SK-N-SH treated with all-trans-retinoic acid at 6 μM for 48 hours (cell line): ENCODE data around the gene ESPL1.

Experiments used
- ATAC-seq: fragments of 200-7000 bp; cut with Tn5 transposase; 3 replicates; pipeline ENCODE4 v1.9.1; 2020; ENCODE audit warnings: mild to moderate bottlenecking, moderate library complexity
- BACH2 ChIP-seq: fragments of 250-450 bp; sonication (Bioruptor Pico); IDR thresholded peaks from 2 replicates; pipeline ENCODE4 v1.9.0; 2021; ENCODE audit warnings: mild to moderate bottlenecking, borderline replicate concordance
- CREB5 ChIP-seq: fragments of 250-450 bp; sonication (Bioruptor Pico); IDR thresholded peaks from 2 replicates; pipeline ENCODE4 v1.5.1; 2020; ENCODE audit warnings: low read depth, mild to moderate bottlenecking, moderate library complexity
- ESRRG ChIP-seq: fragments of 250-450 bp; sonication (Bioruptor Pico); IDR thresholded peaks from 2 replicates; pipeline ENCODE4 v1.6.1; 2021; ENCODE audit warnings: mild to moderate bottlenecking
- GLIS3 ChIP-seq: fragments of 250-450 bp; sonication (Bioruptor Pico); IDR thresholded peaks from 2 replicates; pipeline ENCODE4 v1.5.0; 2020; ENCODE audit warnings: mild to moderate bottlenecking, moderate library complexity
- ISL1 ChIP-seq: fragments of 250-450 bp; sonication (Bioruptor Pico); IDR thresholded peaks from 2 replicates; pipeline ENCODE4 v2.1.2; 2022; ENCODE audit warnings: mild to moderate bottlenecking, moderate library complexity
- OSR1 ChIP-seq: fragments of 250-450 bp; sonication (Bioruptor Pico); IDR thresholded peaks from 2 replicates; pipeline ENCODE4 v1.8.0; 2022; ENCODE audit warnings: moderate library complexity, mild to moderate bottlenecking, inconsistent platforms
- PATZ1 ChIP-seq: fragments of 250-450 bp; sonication (Bioruptor Pico); IDR thresholded peaks from 2 replicates; pipeline ENCODE4 v1.8.0; 2020; ENCODE audit warnings: mild to moderate bottlenecking, moderate library complexity, borderline replicate concordance
- PPARA ChIP-seq: fragments of 250-450 bp; sonication (Bioruptor Pico); IDR thresholded peaks from 2 replicates; pipeline ENCODE4 v1.5.0; 2020; ENCODE audit warnings: mild to moderate bottlenecking, borderline replicate concordance
- RARB ChIP-seq: fragments of 250-450 bp; sonication (Bioruptor Pico); IDR thresholded peaks from 2 replicates; pipeline ENCODE4 v1.8.0; 2021; ENCODE audit warnings: mild to moderate bottlenecking, moderate library complexity
- SNAI2 ChIP-seq: fragments of 250-450 bp; sonication (Bioruptor Pico); IDR thresholded peaks from 2 replicates; pipeline ENCODE4 v1.5.0; 2020; ENCODE audit warnings: mild to moderate bottlenecking, moderate library complexity
- TCF4 ChIP-seq: fragments of 250-450 bp; sonication (Bioruptor Pico); IDR thresholded peaks from 2 replicates; pipeline ENCODE4 v1.8.0; 2021; ENCODE audit warnings: mild to moderate bottlenecking, moderate library complexity, borderline replicate concordance
- TOX ChIP-seq: fragments of 250-450 bp; sonication (Bioruptor Pico); IDR thresholded peaks from 2 replicates; pipeline ENCODE4 v1.8.0; 2021; ENCODE audit warnings: mild to moderate bottlenecking, moderate library complexity, borderline replicate concordance
- ZC3H10 ChIP-seq: fragments of 250-450 bp; sonication (Bioruptor Pico); IDR thresholded peaks from 2 replicates; pipeline ENCODE4 v1.5.1; 2021; ENCODE audit warnings: mild to moderate bottlenecking, moderate library complexity
- ZFP3 ChIP-seq: fragments of 250-450 bp; sonication (Bioruptor Pico); IDR thresholded peaks from 2 replicates; pipeline ENCODE4 v1.5.0; 2020; ENCODE audit warnings: mild to moderate bottlenecking, moderate library complexity
- ZFP30 ChIP-seq: fragments of 450-650 bp; formaldehyde crosslinking; IDR thresholded peaks from 2 replicates; pipeline ENCODE4 v1.5.0; 2022; ENCODE audit warnings: mild to moderate bottlenecking, moderate library complexity
- ZNF565 ChIP-seq: fragments of 450-650 bp; formaldehyde crosslinking; conservative IDR thresholded peaks from 2 replicates; pipeline ENCODE4 v1.5.0; 2020; ENCODE audit warnings: low read depth, mild to moderate bottlenecking, moderate library complexity
- ZNF70 ChIP-seq: fragments of 450-650 bp; formaldehyde crosslinking; IDR thresholded peaks from 2 replicates; pipeline ENCODE4 v1.5.0; 2020; ENCODE audit warnings: mild to moderate bottlenecking, moderate library complexity
- ZNF8 ChIP-seq: fragments of 450-650 bp; formaldehyde crosslinking; IDR thresholded peaks from 2 replicates; pipeline ENCODE4 v1.5.0; 2020; ENCODE audit warnings: mild to moderate bottlenecking, moderate library complexity
- TF ChIP-seq, protein P1 (sequence below): fragments of 250-450 bp; sonication (Bioruptor Pico); IDR thresholded peaks from 2 replicates; pipeline ENCODE4 v1.8.0; 2021; ENCODE audit warnings: low read depth, mild to moderate bottlenecking, moderate library complexity, borderline replicate concordance
- TF ChIP-seq, protein P2 (sequence below): fragments of 250-450 bp; sonication (Bioruptor Pico); IDR thresholded peaks from 2 replicates; pipeline ENCODE4 v1.5.1; 2021; ENCODE audit warnings: mild to moderate bottlenecking, moderate library complexity
- TF ChIP-seq, protein P3 (sequence below): fragments of 250-450 bp; sonication (Bioruptor Pico); IDR thresholded peaks from 2 replicates; pipeline ENCODE4 v1.5.0; 2020; ENCODE audit warnings: mild to moderate bottlenecking, moderate library complexity

ESPL1 gene

DNA sequence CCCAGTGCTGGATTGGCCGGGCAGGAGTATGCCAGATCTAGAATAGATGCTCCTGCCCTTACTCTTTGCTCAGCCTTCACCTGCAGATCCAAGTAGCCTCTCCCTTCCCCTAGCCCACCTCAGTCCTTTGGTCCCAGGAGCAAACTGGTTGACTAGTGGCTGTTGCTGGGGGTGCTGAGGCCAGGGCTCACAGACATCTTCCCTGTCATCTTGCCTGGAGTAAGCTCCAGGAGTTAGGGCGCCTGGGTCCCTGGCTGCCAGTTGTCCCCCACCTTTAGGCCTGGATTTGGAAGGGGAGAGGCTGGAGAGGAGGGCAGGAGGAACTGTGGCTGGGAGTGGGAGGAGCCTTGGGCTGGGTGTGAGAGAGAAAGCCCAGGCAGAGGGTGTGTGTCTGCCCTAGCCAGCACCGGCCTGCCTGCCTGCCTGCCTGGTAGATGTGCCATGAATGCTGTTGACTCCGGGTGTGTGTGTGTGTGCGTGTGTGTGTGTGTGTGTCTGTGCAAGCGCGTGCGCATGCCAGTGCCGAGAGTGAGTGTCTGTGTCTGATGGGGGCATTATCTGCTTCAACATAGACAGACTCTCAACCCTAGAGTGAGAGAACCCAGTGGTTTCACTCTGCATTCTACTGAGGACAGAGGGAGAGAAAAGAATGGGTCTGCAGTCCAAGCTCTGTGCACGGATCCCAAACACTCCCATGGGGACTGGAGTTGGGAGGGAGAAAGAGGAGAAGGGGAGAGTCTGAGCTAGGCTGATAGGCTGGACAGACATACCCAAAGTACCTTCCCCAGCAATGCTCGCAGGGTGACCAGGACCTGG is 35.2 kb upstream of the ESPL1 start:
- TF ChIP-seq TOX = no peak
- TF ChIP-seq ESRRG (CRISPR knock-in tag) = no peak
- no peak for TF ChIP-seq ZFP3 (CRISPR knock-in tag)
- no peak for TF ChIP-seq ZNF8 (CRISPR knock-in tag)
- no peak for TF ChIP-seq OSR1 (CRISPR knock-in tag)
- TF ChIP-seq ZFP30 = no peak
- TF ChIP-seq, protein P1, sequence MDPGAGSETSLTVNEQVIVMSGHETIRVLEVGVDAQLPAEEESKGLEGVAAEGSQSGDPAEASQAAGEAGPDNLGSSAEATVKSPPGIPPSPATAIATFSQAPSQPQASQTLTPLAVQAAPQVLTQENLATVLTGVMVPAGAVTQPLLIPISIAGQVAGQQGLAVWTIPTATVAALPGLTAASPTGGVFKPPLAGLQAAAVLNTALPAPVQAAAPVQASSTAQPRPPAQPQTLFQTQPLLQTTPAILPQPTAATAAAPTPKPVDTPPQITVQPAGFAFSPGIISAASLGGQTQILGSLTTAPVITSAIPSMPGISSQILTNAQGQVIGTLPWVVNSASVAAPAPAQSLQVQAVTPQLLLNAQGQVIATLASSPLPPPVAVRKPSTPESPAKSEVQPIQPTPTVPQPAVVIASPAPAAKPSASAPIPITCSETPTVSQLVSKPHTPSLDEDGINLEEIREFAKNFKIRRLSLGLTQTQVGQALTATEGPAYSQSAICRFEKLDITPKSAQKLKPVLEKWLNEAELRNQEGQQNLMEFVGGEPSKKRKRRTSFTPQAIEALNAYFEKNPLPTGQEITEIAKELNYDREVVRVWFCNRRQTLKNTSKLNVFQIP (CRISPR knock-in tag) = no peak
- TF ChIP-seq ZNF70 (CRISPR knock-in tag) = no peak
- ATAC-seq = peak; percentile 77

DNA sequence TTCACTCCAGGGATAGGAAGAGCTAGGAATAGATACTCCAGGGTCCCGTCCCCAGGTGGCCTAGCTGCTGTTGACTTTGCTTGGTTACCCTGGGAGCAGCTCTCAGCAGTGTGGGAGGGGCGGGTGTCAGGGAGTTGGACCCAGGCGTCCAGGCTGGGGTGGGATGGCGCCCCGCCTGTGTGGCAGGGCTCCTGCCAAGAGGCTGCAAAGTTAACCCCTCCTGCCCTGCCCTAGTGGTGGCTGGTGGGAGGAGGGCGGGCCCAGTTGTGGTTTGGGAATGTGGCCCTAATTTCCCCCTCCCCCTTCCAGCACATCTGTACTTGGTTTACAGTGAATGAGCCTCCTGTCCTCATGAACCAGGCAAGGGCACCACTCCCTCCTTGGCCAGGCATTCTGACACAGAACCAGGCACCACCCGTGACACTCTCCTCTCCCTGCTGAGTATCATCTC is 34.4 kb upstream of the ESPL1 start:
- no peak for ATAC-seq
- TF ChIP-seq ZC3H10 (no peak), RARB (CRISPR knock-in tag) (no peak), ZFP3 (CRISPR knock-in tag) (no peak), ZNF70 (CRISPR knock-in tag) (no peak), ZNF8 (CRISPR knock-in tag) (no peak), ISL1 (CRISPR knock-in tag) (no peak), ZNF565 (CRISPR knock-in tag) (no peak), PPARA (CRISPR knock-in tag) (no peak), SNAI2 (CRISPR knock-in tag) (no peak), CREB5 (CRISPR knock-in tag) (no peak), ZFP30 (no peak), PATZ1 (CRISPR knock-in tag) (no peak), ESRRG (CRISPR knock-in tag) (no peak), GLIS3 (CRISPR knock-in tag) (no peak), OSR1 (CRISPR knock-in tag) (no peak)
- TF ChIP-seq, protein P2, sequence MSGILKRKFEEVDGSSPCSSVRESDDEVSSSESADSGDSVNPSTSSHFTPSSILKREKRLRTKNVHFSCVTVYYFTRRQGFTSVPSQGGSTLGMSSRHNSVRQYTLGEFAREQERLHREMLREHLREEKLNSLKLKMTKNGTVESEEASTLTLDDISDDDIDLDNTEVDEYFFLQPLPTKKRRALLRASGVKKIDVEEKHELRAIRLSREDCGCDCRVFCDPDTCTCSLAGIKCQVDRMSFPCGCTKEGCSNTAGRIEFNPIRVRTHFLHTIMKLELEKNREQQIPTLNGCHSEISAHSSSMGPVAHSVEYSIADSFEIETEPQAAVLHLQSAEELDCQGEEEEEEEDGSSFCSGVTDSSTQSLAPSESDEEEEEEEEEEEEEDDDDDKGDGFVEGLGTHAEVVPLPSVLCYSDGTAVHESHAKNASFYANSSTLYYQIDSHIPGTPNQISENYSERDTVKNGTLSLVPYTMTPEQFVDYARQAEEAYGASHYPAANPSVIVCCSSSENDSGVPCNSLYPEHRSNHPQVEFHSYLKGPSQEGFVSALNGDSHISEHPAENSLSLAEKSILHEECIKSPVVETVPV = no peak
- TF ChIP-seq, protein P3, sequence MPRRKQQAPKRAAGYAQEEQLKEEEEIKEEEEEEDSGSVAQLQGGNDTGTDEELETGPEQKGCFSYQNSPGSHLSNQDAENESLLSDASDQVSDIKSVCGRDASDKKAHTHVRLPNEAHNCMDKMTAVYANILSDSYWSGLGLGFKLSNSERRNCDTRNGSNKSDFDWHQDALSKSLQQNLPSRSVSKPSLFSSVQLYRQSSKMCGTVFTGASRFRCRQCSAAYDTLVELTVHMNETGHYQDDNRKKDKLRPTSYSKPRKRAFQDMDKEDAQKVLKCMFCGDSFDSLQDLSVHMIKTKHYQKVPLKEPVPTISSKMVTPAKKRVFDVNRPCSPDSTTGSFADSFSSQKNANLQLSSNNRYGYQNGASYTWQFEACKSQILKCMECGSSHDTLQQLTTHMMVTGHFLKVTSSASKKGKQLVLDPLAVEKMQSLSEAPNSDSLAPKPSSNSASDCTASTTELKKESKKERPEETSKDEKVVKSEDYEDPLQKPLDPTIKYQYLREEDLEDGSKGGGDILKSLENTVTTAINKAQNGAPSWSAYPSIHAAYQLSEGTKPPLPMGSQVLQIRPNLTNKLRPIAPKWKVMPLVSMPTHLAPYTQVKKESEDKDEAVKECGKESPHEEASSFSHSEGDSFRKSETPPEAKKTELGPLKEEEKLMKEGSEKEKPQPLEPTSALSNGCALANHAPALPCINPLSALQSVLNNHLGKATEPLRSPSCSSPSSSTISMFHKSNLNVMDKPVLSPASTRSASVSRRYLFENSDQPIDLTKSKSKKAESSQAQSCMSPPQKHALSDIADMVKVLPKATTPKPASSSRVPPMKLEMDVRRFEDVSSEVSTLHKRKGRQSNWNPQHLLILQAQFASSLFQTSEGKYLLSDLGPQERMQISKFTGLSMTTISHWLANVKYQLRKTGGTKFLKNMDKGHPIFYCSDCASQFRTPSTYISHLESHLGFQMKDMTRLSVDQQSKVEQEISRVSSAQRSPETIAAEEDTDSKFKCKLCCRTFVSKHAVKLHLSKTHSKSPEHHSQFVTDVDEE (CRISPR knock-in tag) = no peak

GRCh38 chr12:53234271-53234914 is 33.7 kb upstream of the ESPL1 start:
- ATAC-seq = peak; percentile 9; the same call in 1 of the 3 replicates
- TF ChIP-seq TOX (no peak), GLIS3 (CRISPR knock-in tag) (no peak), BACH2 (no peak), ZFP3 (CRISPR knock-in tag) (no peak), RARB (CRISPR knock-in tag) (no peak), TCF4 (no peak)
- TF ChIP-seq, protein P3 (CRISPR knock-in tag) = no peak
- TF ChIP-seq, protein P1 (CRISPR knock-in tag) = no peak
